Neural progenitor cell (in vitro differentiated cells): ENCODE data around the gene NELL2. TPM values are rescaled to one million over a fixed set of nuclear protein-coding genes. Genes with fewer than 3 reads are reported as not detected.
"Not testable (repeated sequence)": the region's sequence is repeated elsewhere in the genome, so short reads cannot be mapped to it uniquely, and the experiment has no call there.

Experiments used
- DNase-seq: peaks from one replicate; pipeline ENCODE4 v3.0.0-alpha.2; 2016; ENCODE audit warnings: low spot score
- H2AFZ ChIP-seq: fragments of 200-600 bp; sonication (generic); replicated peaks from 2 replicates; pipeline ENCODE4 v1.6.1; 2016; ENCODE audit warnings: antibody characterized with exemption
- H3F3A ChIP-seq: fragments of 200-600 bp; sonication (generic); 2 replicates; pipeline ENCODE4 v1.6.1; 2016; ENCODE audit warnings: antibody characterized with exemption, low read depth
- H3K27ac ChIP-seq: fragments of 200-600 bp; sonication (generic); 2 replicates; pipeline ENCODE4 v1.5.1; 2016; ENCODE audit warnings: mild to moderate bottlenecking
- H3K27me3 ChIP-seq: fragments of 200-600 bp; sonication (generic); 2 replicates; pipeline ENCODE4 v1.6.1; 2016; ENCODE audit warnings: mild to moderate bottlenecking, moderate library complexity
- H3K36me3 ChIP-seq: fragments of 200-600 bp; sonication (generic); 2 replicates; pipeline ENCODE4 v1.5.1; 2016
- H3K4me1 ChIP-seq: fragments of 200-600 bp; sonication (generic); 2 replicates; pipeline ENCODE4 v1.6.1; 2016; ENCODE audit warnings: mixed run types
- H3K4me2 ChIP-seq: fragments of 200-600 bp; sonication (generic); 2 replicates; pipeline ENCODE4 v1.6.1; 2016
- H3K4me3 ChIP-seq: fragments of 200-600 bp; sonication (generic); 2 replicates; pipeline ENCODE4 v1.5.1; 2016
- H3K79me2 ChIP-seq: fragments of 200-600 bp; sonication (generic); 2 replicates; pipeline ENCODE4 v1.6.1; 2016; ENCODE audit warnings: low read depth
- H3K9ac ChIP-seq: fragments of 200-600 bp; sonication (generic); 2 replicates; pipeline ENCODE4 v1.6.1; 2016
- H3K9me3 ChIP-seq: fragments of 200-600 bp; sonication (generic); 2 replicates; pipeline ENCODE4 v1.5.1; 2016; ENCODE audit warnings: low read depth
- H4K20me1 ChIP-seq: fragments of 200-600 bp; sonication (generic); 2 replicates; pipeline ENCODE4 v1.6.1; 2016; ENCODE audit warnings: low read depth
- H3K27ac Mint-ChIP-seq: 3 replicates; pipeline ENCODE4 v1.8.0; 2021; ENCODE audit warnings: mixed read lengths
- H3K27me3 Mint-ChIP-seq: 2 replicates; pipeline ENCODE4 v1.8.0; 2022; ENCODE audit warnings: low read depth, mild to moderate bottlenecking, inconsistent platforms, moderate library complexity, mixed read lengths; ENCODE audit not compliant: insufficient read depth
- H3K36me3 Mint-ChIP-seq: 3 replicates; pipeline ENCODE4 v1.8.0; 2021; ENCODE audit warnings: mixed read lengths
- H3K4me1 Mint-ChIP-seq: 3 replicates; pipeline ENCODE4 v1.8.0; 2021; ENCODE audit warnings: mixed read lengths
- H3K4me3 Mint-ChIP-seq: 3 replicates; pipeline ENCODE4 v1.8.0; 2021; ENCODE audit warnings: mild to moderate bottlenecking, moderate library complexity, mixed read lengths
- H3K9me3 Mint-ChIP-seq: 3 replicates; pipeline ENCODE4 v1.8.0; 2020; ENCODE audit warnings: mixed read lengths
- EZH2 ChIP-seq: fragments of 200-600 bp; sonication (generic); IDR thresholded peaks from 2 replicates; pipeline ENCODE4 v1.6.1; 2017; ENCODE audit warnings: antibody characterized with exemption, mild to moderate bottlenecking, moderate library complexity
- EZH2phosphoT487 ChIP-seq: fragments of 200-600 bp; sonication (generic); IDR thresholded peaks from 2 replicates; pipeline ENCODE4 v1.6.1; 2017; ENCODE audit warnings: antibody characterized with exemption
- total RNA-seq: library from RNA; depleted of rRNA; stranded (reverse); fragments of >200 nt; gene quantifications from 2 replicates; pipeline ENCODE4 v1.2.3, GENCODE V29; 2015; ENCODE audit warnings: low replicate concordance
- TF ChIP-seq, protein P1 (sequence below): fragments of 200-600 bp; sonication (generic); IDR thresholded peaks from 2 replicates; pipeline ENCODE4 v1.5.1; 2017; ENCODE audit warnings: antibody characterized with exemption, mild to moderate bottlenecking

NELL2 gene
- total RNA-seq, 1 donor from 2014 or later, result 398 TPM

DNA sequence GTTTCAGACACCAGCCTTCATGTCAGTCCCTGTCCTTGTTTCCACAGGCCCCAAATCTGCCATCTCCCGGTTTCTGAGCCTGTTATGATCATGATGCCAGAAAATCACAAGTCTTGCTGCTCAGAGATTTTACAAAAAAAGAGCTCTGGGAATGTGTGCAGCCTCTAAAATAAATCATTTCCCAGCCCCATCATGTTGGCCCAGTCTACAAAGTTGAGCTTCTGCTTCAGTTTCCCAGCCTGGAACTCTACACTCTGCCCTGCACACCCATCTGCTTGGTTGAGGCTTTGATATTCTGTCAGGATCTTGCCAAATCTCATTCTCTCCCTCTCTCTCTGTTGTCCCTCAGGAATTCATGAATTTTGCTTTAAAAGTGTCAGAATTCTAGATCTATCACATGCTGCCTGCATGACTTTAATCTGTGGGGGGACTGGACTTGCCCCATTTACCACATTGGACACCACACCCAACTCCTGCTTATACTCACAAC is 45.5 kb downstream of the NELL2 start:
- Histone ChIP-seq H4K20me1 (peaks cover 20% of the 10 kb centered on the region), H3K27me3 (no peaks in the 10 kb centered on the region), H3K4me1 (peaks cover 3% of the 10 kb centered on the region), H3K9me3 (no peaks in the 10 kb centered on the region), H2AFZ (no peak overlapping the region), H3K36me3 (no peaks in the 10 kb centered on the region), H3K4me3 (no peak overlapping the region), H3K79me2 (peaks cover 11% of the 10 kb centered on the region), H3K4me2 (no peak overlapping the region), H3F3A (no peaks in the 10 kb centered on the region), H3K27ac (no peak overlapping the region), H3K9ac (no peak overlapping the region)
- peaks cover 2% of the 10 kb centered on the region for H3K27me3 Mint-ChIP-seq
- peaks cover 3% of the 10 kb centered on the region for H3K4me1 Mint-ChIP-seq
- peaks cover 3% of the 10 kb centered on the region for H3K9me3 Mint-ChIP-seq
- H3K27ac Mint-ChIP-seq, result no peak overlapping the region
- no peak overlapping the region for H3K4me3 Mint-ChIP-seq
- TF ChIP-seq EZH2phosphoT487 (no peak), EZH2 (no peak)
- TF ChIP-seq, protein P1, sequence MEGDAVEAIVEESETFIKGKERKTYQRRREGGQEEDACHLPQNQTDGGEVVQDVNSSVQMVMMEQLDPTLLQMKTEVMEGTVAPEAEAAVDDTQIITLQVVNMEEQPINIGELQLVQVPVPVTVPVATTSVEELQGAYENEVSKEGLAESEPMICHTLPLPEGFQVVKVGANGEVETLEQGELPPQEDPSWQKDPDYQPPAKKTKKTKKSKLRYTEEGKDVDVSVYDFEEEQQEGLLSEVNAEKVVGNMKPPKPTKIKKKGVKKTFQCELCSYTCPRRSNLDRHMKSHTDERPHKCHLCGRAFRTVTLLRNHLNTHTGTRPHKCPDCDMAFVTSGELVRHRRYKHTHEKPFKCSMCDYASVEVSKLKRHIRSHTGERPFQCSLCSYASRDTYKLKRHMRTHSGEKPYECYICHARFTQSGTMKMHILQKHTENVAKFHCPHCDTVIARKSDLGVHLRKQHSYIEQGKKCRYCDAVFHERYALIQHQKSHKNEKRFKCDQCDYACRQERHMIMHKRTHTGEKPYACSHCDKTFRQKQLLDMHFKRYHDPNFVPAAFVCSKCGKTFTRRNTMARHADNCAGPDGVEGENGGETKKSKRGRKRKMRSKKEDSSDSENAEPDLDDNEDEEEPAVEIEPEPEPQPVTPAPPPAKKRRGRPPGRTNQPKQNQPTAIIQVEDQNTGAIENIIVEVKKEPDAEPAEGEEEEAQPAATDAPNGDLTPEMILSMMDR, result no peak
- H3K36me3 Mint-ChIP-seq, result peaks cover 18% of the 10 kb centered on the region
- DNase-seq, result no peak

DNA sequence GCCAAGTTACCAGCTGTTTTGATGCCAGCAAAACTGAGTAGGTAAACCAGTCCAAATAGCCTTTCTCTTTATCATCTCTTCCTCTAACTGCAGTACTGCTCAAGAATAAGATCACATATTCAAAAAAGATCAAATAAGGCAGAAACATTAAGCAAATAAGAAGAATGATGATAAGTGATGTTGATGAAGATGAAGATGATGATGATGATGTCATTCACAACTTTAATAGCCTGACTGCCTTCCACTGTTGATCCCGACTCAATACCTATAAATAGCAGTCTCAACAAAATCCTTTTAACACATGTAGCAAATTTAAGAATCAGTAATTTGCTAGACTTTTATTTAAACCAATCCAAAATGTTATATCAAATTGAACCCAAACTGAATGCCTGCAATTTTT is 47.1 kb downstream of the NELL2 start:
- H3K4me1 Mint-ChIP-seq, result no peaks in the 10 kb centered on the region
- H3K9me3 ChIP-seq, result no peaks in the 10 kb centered on the region
- no peak overlapping the region for H3K4me3 Mint-ChIP-seq
- H3K36me3 Mint-ChIP-seq, result peaks cover 23% of the 10 kb centered on the region
- TF ChIP-seq EZH2phosphoT487 (no peak), EZH2 (no peak)
- TF ChIP-seq, protein P1, result no peak
- H3K27me3 Mint-ChIP-seq, result peaks cover 2% of the 10 kb centered on the region
- H3K27ac Mint-ChIP-seq, result no peak overlapping the region
- H3K9me3 Mint-ChIP-seq, result peaks cover 9% of the 10 kb centered on the region
- no peaks in the 10 kb centered on the region for H3F3A ChIP-seq
- no peak for DNase-seq
- H3K4me3 ChIP-seq, result no peak overlapping the region
- H3K4me1 ChIP-seq, result peaks cover 3% of the 10 kb centered on the region
- H3K36me3 ChIP-seq, result no peaks in the 10 kb centered on the region
- peaks cover 20% of the 10 kb centered on the region for H4K20me1 ChIP-seq
- no peak overlapping the region for H2AFZ ChIP-seq
- no peak overlapping the region for H3K27ac ChIP-seq
- H3K9ac ChIP-seq, result no peak overlapping the region
- no peaks in the 10 kb centered on the region for H3K27me3 ChIP-seq
- H3K79me2 ChIP-seq, result peaks cover 11% of the 10 kb centered on the region
- no peak overlapping the region for H3K4me2 ChIP-seq

- Histone ChIP-seq H4K20me1 (peaks cover 11% of the 10 kb centered on the region), H3K27ac (no peak overlapping the region), H3F3A (no peaks in the 10 kb centered on the region), H3K9ac (no peak overlapping the region), H3K4me1 (no peaks in the 10 kb centered on the region), H3K4me2 (no peak overlapping the region), H3K4me3 (no peak overlapping the region), H3K27me3 (no peaks in the 10 kb centered on the region), H2AFZ (no peak overlapping the region), H3K36me3 (no peaks in the 10 kb centered on the region), H3K9me3 (no peaks in the 10 kb centered on the region), H3K79me2 (peaks cover 6% of the 10 kb centered on the region)
- H3K36me3 Mint-ChIP-seq, result peaks cover 23% of the 10 kb centered on the region
- H3K27me3 Mint-ChIP-seq, result peaks cover 2% of the 10 kb centered on the region
- no peak overlapping the region for H3K27ac Mint-ChIP-seq
- H3K4me3 Mint-ChIP-seq, result no peak overlapping the region
- peaks cover 10% of the 10 kb centered on the region for H3K9me3 Mint-ChIP-seq
- H3K4me1 Mint-ChIP-seq, result no peaks in the 10 kb centered on the region
- TF ChIP-seq EZH2phosphoT487 (no peak), EZH2 (no peak)
- TF ChIP-seq, protein P1, result no peak
- DNase-seq, result no peak
Measured at GRCh38 chr12:44827832-44828438, 48.2 kb downstream of the NELL2 start.

GRCh38 chr12:44821702-44822101 is 54.4 kb downstream of the NELL2 start:
- peaks cover 11% of the 10 kb centered on the region for H3K4me1 ChIP-seq
- Mint-ChIP-seq H3K9me3 (peaks cover 17% of the 10 kb centered on the region), H3K36me3 (peaks cover 15% of the 10 kb centered on the region)
- not testable (repeated sequence) for H3K79me2 ChIP-seq, H3K4me3 ChIP-seq, H3K4me3 Mint-ChIP-seq, H2AFZ ChIP-seq, H3K27me3 ChIP-seq, H4K20me1 ChIP-seq, H3K9ac ChIP-seq, H3K27ac ChIP-seq, H3F3A ChIP-seq, H3K27ac Mint-ChIP-seq, DNase-seq, H3K4me2 ChIP-seq, H3K27me3 Mint-ChIP-seq, H3K9me3 ChIP-seq, H3K36me3 ChIP-seq, H3K4me1 Mint-ChIP-seq
